Activated naive CD4-positive, alpha-beta T cell treated with anti-CD3 and anti-CD28 coated beads, Interleukin-2, amount 10 ng/mL, durations not matched to agents 7 days and 5 days (primary cell): ENCODE results near the gene HRK.

Experiments used
- CTCF ChIA-PET: fragments of 350-600 bp; sonication (Branson Sonifier 250); formaldehyde crosslinking; loops from one replicate; lab custom pipeline; 2021; ENCODE audit warnings: antibody characterized with exemption; lab: Charles Lee
- DNase-seq: peaks from one replicate; pipeline ENCODE4 v3.0.0-alpha.2; 2020
- H3K27ac Mint-ChIP-seq: one replicate; pipeline ENCODE4 v1.8.0; 2021; ENCODE audit warnings: mild to moderate bottlenecking, moderate library complexity, mixed read lengths
- H3K27me3 Mint-ChIP-seq: one replicate; pipeline ENCODE4 v1.8.0; 2021; ENCODE audit warnings: mild to moderate bottlenecking, mixed read lengths
- H3K36me3 Mint-ChIP-seq: one replicate; pipeline ENCODE4 v1.8.0; 2021; ENCODE audit warnings: mixed read lengths
- H3K4me1 Mint-ChIP-seq: one replicate; pipeline ENCODE4 v1.8.0; 2021; ENCODE audit warnings: mixed read lengths
- H3K4me3 Mint-ChIP-seq: one replicate; pipeline ENCODE4 v1.8.0; 2021; ENCODE audit warnings: mild to moderate bottlenecking, moderate library complexity, mixed read lengths
- H3K9me3 Mint-ChIP-seq: one replicate; pipeline ENCODE4 v1.8.0; 2021; ENCODE audit warnings: mixed read lengths

The HRK gene

GRCh38 chr12:116887897-116888296 lies 6.7 kb upstream of the HRK start:
- H3K9me3 Mint-ChIP-seq, result no peaks in the 10 kb centered on the region
- CTCF ChIA-PET, result no interaction called here

GRCh38 chr12:116887244-116887643 lies 6.0 kb upstream of the HRK start:
- Mint-ChIP-seq H3K9me3 (no peaks in the 10 kb centered on the region), H3K4me1 (peaks cover 5% of the 10 kb centered on the region), H3K27me3 (peaks cover 77% of the 10 kb centered on the region), H3K36me3 (no peaks in the 10 kb centered on the region), H3K4me3 (no peak overlapping the region), H3K27ac (no peak overlapping the region)
- DNase-seq, result no peak
- CTCF ChIA-PET, result no interaction called here

More at GRCh38 chr12:116887897-116888296, 6.7 kb upstream of the HRK start:
- no peaks in the 10 kb centered on the region for H3K36me3 Mint-ChIP-seq
- no peaks in the 10 kb centered on the region for H3K4me1 Mint-ChIP-seq
- no peak for DNase-seq
- no peak overlapping the region for H3K4me3 Mint-ChIP-seq
- H3K27me3 Mint-ChIP-seq, result peaks cover 71% of the 10 kb centered on the region
- H3K27ac Mint-ChIP-seq, result no peak overlapping the region

GRCh38 chr12:116885491-116885890 lies 4.2 kb upstream of the HRK start:
- Mint-ChIP-seq H3K9me3 (no peaks in the 10 kb centered on the region), H3K4me1 (peaks cover 14% of the 10 kb centered on the region), H3K4me3 (no peak overlapping the region), H3K27me3 (peaks cover 84% of the 10 kb centered on the region), H3K27ac (no peak overlapping the region), H3K36me3 (no peaks in the 10 kb centered on the region)
- CTCF ChIA-PET, result no interaction called here
- DNase-seq, result no peak

DNA sequence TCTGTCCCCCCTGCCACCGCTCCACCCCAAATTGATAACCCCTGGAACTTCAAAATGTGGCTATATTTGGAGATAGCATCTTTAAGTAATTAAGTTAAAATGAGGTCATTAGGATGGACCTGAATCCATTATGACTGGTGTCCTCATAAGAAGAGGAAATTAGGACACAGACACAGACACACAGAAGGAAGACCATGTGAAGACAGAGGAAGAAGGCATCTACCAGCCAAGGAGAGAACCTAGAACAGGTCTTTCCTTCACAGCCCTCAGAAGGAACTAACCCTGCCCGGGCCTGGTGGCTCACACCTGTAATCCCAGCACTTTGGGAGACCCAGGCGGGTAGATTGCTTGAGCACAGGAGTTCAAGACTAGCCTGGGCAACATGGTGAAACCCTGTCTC lies 3.6 kb upstream of the HRK start:
- no peak for DNase-seq
- peaks cover 90% of the 10 kb centered on the region for H3K27me3 Mint-ChIP-seq
- H3K4me3 Mint-ChIP-seq, result no peak overlapping the region
- CTCF ChIA-PET, result no interaction called here
- no peaks in the 10 kb centered on the region for H3K9me3 Mint-ChIP-seq
- no peak overlapping the region for H3K27ac Mint-ChIP-seq
- peaks cover 20% of the 10 kb centered on the region for H3K4me1 Mint-ChIP-seq
- H3K36me3 Mint-ChIP-seq, result no peaks in the 10 kb centered on the region

- CTCF ChIA-PET, result interaction anchor here (0.8 to 3.3 kb wide), 4 partner anchors 141 to 179 kb away, joined by 3 to 17 read pairs (median 5); no protein-coding TSS in a partner anchor
- DNase-seq, result no peak
- Mint-ChIP-seq H3K4me1 (peaks cover 35% of the 10 kb centered on the region), H3K27ac (no peak overlapping the region), H3K36me3 (peaks cover 2% of the 10 kb centered on the region), H3K9me3 (no peaks in the 10 kb centered on the region), H3K4me3 (no peak overlapping the region), H3K27me3 (peaks cover 91% of the 10 kb centered on the region)
Observed at GRCh38 chr12:116882742-116883141, 1.5 kb upstream of the HRK start.

DNA sequence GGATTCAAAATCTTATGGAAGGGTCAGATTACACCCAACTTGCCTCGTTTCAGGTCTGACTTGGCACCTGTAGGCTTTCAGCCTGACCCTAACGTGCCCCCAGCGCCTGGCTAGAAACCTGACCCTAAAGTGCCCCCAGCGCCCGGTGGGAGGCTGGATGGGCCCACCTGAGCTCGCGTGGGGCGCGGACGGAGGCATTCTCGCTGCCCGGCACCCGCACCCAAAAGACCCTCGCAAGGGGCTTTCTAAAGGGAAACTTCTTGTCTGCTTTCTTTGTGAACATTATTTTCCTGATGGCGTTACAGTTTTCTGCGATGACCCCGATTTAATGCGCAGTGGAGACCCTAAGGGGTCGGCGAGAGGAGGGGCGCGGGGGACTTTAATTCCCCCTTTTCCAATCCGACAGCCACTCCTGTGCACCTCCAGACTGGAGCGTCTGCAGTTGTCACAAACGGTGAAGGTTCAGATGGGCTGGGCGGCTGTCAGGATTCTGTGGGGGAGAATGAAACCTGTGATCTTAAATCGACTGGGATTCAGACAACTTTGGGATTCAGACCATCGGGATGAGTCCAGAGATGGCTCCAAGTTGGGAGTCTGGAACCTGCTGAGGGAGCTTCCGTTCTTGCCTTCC lies 751 bp upstream of the HRK start:
- Mint-ChIP-seq H3K36me3 (peaks cover 2% of the 10 kb centered on the region), H3K27me3 (peaks cover 98% of the 10 kb centered on the region), H3K27ac (no peak overlapping the region), H3K4me3 (peak overlapping the region; percentile 48), H3K9me3 (no peaks in the 10 kb centered on the region), H3K4me1 (peaks cover 35% of the 10 kb centered on the region)
- CTCF ChIA-PET, result interaction anchor here (0.8 to 3.3 kb wide), 4 partner anchors 141 to 178 kb away, joined by 3 to 17 read pairs (median 5); no protein-coding TSS in a partner anchor
- no peak for DNase-seq

DNA sequence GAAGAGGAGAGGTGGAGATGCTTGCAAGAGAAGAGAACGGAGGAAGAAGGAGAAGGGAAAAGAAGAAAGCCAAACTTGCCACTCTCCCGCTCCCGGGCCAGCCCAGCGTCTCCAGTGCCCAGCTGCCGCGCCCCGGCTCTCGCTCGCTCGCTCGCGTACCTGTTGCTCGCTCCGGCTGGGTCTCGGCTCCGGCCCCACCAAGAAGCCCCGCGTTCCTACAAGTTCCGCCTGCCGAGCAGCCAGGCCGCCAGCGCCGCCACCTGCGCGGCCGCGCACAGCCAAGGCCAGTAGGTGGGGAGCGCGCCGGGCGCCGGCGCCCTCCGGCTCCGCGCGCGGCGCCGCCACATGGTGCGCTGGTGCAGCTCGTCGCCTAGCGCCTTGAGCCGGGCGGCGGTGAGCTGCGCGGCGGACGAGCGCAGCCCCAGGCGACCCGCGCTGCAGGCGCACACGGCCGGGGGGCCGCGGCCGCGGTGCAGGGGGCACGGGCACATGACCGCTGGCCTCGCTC lies 370 bp downstream of the HRK start:
- H3K4me3 Mint-ChIP-seq, result peak overlapping the region; percentile 70
- H3K36me3 Mint-ChIP-seq, result peaks cover 2% of the 10 kb centered on the region
- peaks cover 35% of the 10 kb centered on the region for H3K4me1 Mint-ChIP-seq
- H3K27ac Mint-ChIP-seq, result no peak overlapping the region
- CTCF ChIA-PET, result interaction anchor here (1.3 to 3.3 kb wide), 2 partner anchors 40 to 177 kb away, joined by 3 to 17 read pairs; no protein-coding TSS in a partner anchor
- H3K27me3 Mint-ChIP-seq, result peaks cover 98% of the 10 kb centered on the region
- peak; percentile 52 for DNase-seq
- H3K9me3 Mint-ChIP-seq, result no peaks in the 10 kb centered on the region

DNA sequence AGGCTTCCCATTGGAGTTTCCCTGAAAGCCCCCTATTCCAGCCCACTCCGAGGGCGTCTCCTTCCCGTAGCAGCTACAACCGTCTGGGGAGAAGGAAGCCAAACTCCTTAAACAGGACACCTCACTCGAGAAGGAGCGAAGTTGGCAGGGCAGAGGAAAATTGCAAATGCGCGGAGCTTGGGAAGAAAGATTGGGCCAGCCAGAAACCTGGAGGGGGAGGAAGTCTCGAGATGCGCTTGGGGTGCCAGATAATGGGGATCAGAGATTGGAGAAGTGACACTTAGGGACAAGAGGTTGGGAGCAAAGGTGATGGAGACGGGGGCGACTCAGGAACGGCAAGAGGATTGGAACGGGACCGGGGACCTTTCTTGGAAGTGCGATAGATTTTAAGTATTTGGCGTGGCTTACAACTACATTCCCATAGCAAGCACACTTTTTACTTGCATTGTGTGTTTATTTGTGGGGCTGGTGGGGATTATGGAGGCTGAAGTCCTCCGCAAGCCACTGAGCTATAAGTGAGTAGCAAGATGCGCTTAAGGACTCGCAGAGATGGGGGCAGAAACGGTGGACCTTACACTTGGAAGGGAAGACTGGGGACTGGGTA lies 926 bp downstream of the HRK start:
- DNase-seq, result no peak
- Mint-ChIP-seq H3K4me1 (peaks cover 35% of the 10 kb centered on the region), H3K36me3 (peaks cover 2% of the 10 kb centered on the region), H3K27me3 (peaks cover 97% of the 10 kb centered on the region), H3K27ac (no peak overlapping the region), H3K9me3 (no peaks in the 10 kb centered on the region), H3K4me3 (peak overlapping the region; percentile 70)
- CTCF ChIA-PET, result interaction anchor here (1.1 to 3.3 kb wide), 3 partner anchors 17 to 177 kb away, joined by 3 to 17 read pairs (median 4); no protein-coding TSS in a partner anchor

DNA sequence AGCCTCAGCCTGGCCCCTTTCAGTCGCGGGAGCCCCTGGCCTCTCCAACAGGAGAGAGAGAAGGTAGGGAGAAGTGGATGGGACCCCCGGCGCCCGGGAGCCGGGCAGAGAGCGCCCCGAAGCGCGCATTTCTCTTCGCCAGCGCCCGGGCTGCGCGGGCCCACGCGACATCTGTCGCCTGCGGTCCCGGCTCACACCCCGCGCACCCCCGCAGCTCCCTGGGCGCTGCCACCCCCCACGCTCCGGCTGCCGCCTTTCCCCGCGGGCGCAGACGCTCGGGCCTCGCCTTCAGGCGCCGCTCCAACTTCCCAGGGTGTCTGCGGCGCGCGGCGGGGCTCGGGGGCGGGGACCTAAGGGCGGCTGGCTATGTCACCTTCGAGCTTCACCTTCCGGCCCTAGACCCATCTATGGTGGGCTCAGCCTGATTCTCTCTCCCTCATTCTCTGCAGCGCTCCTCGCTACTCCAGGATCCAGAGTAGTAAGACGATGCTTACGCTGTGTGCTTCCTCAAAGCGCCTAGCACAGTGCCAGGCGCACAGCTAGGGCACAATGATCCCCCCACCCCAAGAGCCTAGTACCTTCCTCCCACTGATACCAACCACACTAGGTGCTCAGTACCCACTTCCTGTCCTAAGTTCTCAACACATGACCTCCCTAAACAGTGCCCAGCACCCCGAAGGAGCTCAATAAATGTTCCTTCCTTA lies 1.6 kb downstream of the HRK start:
- DNase-seq, result peak; percentile 38
- Mint-ChIP-seq H3K9me3 (peaks cover 2% of the 10 kb centered on the region), H3K36me3 (peaks cover 2% of the 10 kb centered on the region), H3K27me3 (peaks cover 93% of the 10 kb centered on the region), H3K4me1 (peaks cover 35% of the 10 kb centered on the region), H3K4me3 (peak overlapping the region; percentile 73), H3K27ac (no peak overlapping the region)
- CTCF ChIA-PET, result interaction anchor here (1.1 to 3.3 kb wide), 2 partner anchors 16 to 176 kb away, joined by 4 to 17 read pairs; no protein-coding TSS in a partner anchor

GRCh38 chr12:116878567-116879508 lies 2.4 kb downstream of the HRK start:
- Mint-ChIP-seq H3K36me3 (peaks cover 2% of the 10 kb centered on the region), H3K4me3 (peak overlapping the region; percentile 73), H3K27me3 (peaks cover 94% of the 10 kb centered on the region), H3K4me1 (peaks cover 42% of the 10 kb centered on the region), H3K27ac (no peak overlapping the region), H3K9me3 (peaks cover 2% of the 10 kb centered on the region)
- DNase-seq, result peak; percentile 29
- CTCF ChIA-PET, result no interaction called here

DNA sequence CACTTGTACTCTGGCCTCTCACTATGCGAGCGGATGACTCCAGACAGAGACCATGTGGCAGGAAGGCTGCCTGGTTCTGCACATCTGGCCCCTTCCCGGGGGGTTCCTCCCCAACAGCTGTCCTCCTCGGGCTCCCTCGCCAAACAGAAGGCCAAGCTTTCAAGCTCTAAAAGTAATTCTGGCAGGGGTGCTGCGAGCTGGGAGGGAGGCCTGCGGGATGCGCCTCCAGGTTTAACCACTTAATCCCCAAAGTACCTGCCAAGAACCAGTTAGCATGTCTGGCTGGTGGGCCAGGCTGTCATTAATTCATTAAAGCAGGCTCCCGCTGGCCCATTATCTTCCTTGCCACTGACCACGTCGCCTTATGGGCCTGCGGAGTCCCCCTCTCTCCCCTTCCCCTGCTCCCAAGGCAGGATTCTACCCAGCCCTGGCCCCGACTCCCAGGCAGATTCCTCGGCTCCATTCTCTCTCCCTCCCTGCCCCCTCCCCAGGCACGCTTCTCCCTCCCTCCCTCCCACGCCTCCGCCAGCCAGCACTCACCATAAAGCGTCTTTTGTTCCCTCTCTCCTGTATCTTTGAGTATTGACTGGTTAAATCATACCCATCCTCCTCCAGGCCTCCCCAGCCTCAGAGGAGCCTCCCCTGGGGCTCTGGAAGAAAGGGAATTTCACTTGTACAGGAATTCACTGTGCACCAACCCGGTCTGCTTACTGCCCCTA lies 4.9 kb downstream of the HRK start:
- Mint-ChIP-seq H3K36me3 (peaks cover 2% of the 10 kb centered on the region), H3K4me3 (no peak overlapping the region), H3K27ac (no peak overlapping the region), H3K27me3 (peaks cover 89% of the 10 kb centered on the region), H3K9me3 (peaks cover 2% of the 10 kb centered on the region), H3K4me1 (peaks cover 39% of the 10 kb centered on the region)
- CTCF ChIA-PET, result no interaction called here
- DNase-seq, result no peak

- Mint-ChIP-seq H3K4me1 (peaks cover 28% of the 10 kb centered on the region), H3K27ac (no peak overlapping the region), H3K27me3 (peaks cover 80% of the 10 kb centered on the region), H3K36me3 (peaks cover 2% of the 10 kb centered on the region), H3K4me3 (no peak overlapping the region), H3K9me3 (peaks cover 2% of the 10 kb centered on the region)
- no peak for DNase-seq
- CTCF ChIA-PET, result no interaction called here
Observed at GRCh38 chr12:116874324-116874995, 6.8 kb downstream of the HRK start.
